Stomach (tissue), 9 donors: ENCODE results near the gene COPE. TPM values are rescaled to one million over a fixed set of nuclear protein-coding genes. Genes with fewer than 3 reads are reported as not detected.
"Not testable (repeated sequence)": the region's sequence is repeated elsewhere in the genome, so short reads cannot be mapped to it uniquely, and the experiment has no call there.

ENCODE experiments used
- DNase-seq, 2 donors: peaks; one replicate each; pipeline versions ENCODE4 v3.0.0 to v3.0.0-alpha.2; 2013 to 2019
- H3K27ac ChIP-seq, 5 donors: fragments of 200-600 bp in 4 of 5; sonication (generic) in 4 of 5; one replicate each; pipeline ENCODE4 v1.5.1; 2013 to 2019; ENCODE audit warnings: mild to moderate bottlenecking in 1 of 5, moderate library complexity in 1 of 5
- H3K27me3 ChIP-seq, 3 donors: fragments of 200-600 bp; sonication (generic); one replicate each; pipeline ENCODE4 v1.5.1; 2017 to 2019; ENCODE audit warnings: mixed run types in 1 of 3
- H3K36me3 ChIP-seq, 4 donors: fragments of 200-600 bp; sonication (generic); 1 replicate in 3 of 4; 2 replicates in 1 of 4; pipeline ENCODE4 v1.5.1; 2016 to 2019
- H3K4me1 ChIP-seq, 4 donors: fragments of 200-600 bp; sonication (generic); one replicate each; pipeline ENCODE4 v1.5.1; 2016 to 2019
- H3K4me3 ChIP-seq, 4 donors: fragments of 200-600 bp; sonication (generic) in 3 of 4; one replicate each; pipeline ENCODE4 v1.5.1; 2016 to 2019; ENCODE audit warnings: mild to moderate bottlenecking in 1 of 4
- H3K9me3 ChIP-seq, 4 donors: fragments of 200-600 bp; sonication (generic); one replicate each; pipeline ENCODE4 v1.5.1; 2016 to 2019
- EP300 ChIP-seq: sonication (generic); formaldehyde crosslinking; IDR thresholded peaks from one replicate; pipeline ENCODE4 v1.6.1; 2017; ENCODE audit warnings: antibody characterized with exemption
- POLR2A ChIP-seq, 4 donors: fragments of 450-650 bp; IDR thresholded peaks; one replicate each; pipeline ENCODE4 v1.6.1; 2016; ENCODE audit warnings: antibody characterized with exemption in 4 of 4, control low read depth in 2 of 4, mild to moderate bottlenecking in 1 of 4, moderate library complexity in 1 of 4
- POLR2AphosphoS5 ChIP-seq, 3 donors: sonication (generic); formaldehyde crosslinking; IDR thresholded peaks; one replicate each; pipeline ENCODE4 v1.6.1; 2016; ENCODE audit warnings: antibody characterized with exemption in 3 of 3
- WGBS, 5 donors: extraction: QIAGEN DNeasy Blood & Tissue Kit in 3 of 5; methylation state at CpG; one replicate each; pipeline versions ENCODE4 v1.1.5 to v1.1.7; 2013 to 2018; 5-methylcytosine and 5-hydroxymethylcytosine counted together
- intact Hi-C: fragments of 100-400 bp; cut with DNase I; formaldehyde crosslinking; loops from one replicate; pipeline ENCODE4 v1.15.1; 2023; ENCODE audit warnings: low total_unique reads
- polyA plus RNA-seq, 3 donors: library from polyadenylated mRNA; stranded (reverse); fragments of 200-250 nt; gene quantifications; one replicate each; pipeline ENCODE4 v1.2.3, GENCODE V29; 2013
- total RNA-seq, 5 donors: library from RNA; depleted of rRNA; stranded (reverse); fragments of >200 nt; gene quantifications; one replicate each; pipeline versions ENCODE4 v1.1.0 to v1.2.3, GENCODE V29; 2014 to 2016
- TF ChIP-seq, protein P1 (sequence below), 7 experiments: fragments of 450-650 bp in 4 of 7; fragments of 200-600 bp in 3 of 7; sonication (generic) in 3 of 7; IDR thresholded peaks; one replicate each; pipeline ENCODE4 v1.5.1; 2016 to 2019; ENCODE audit warnings: antibody characterized with exemption in 7 of 7, control low read depth in 2 of 7, mild to moderate bottlenecking in 1 of 7
- donor health status: healthy with polysubstance abuse.
- donor health status: Bipolar disorder and iron deficiency.
- donor health status: healthy.

COPE gene
- total and polyA plus RNA-seq, 8 donors: 76.7 to 283 (median 209) TPM

GRCh38 chr19:18964121-18964520, 44.9 kb upstream of the COPE start:
- 90 to 92% (median 91%) methylated on average over 9 of the region's 9 CpGs for WGBS, 5 donors
- peaks cover 0 to 12% (median 4%) of the 10 kb centered on the region in 4 donors for H3K4me1 ChIP-seq
- no peak overlapping the region for H3K4me3 ChIP-seq
- H3K9me3 ChIP-seq: no peaks in the 10 kb centered on the region
- no peaks in the 10 kb centered on the region for H3K36me3 ChIP-seq
- TF ChIP-seq POLR2AphosphoS5 (IDR thresholded peaks at IDR 0.05) (no peak), POLR2A (IDR thresholded peaks at IDR 0.05) (no peak), EP300 (no peak)
- TF ChIP-seq, protein P1, sequence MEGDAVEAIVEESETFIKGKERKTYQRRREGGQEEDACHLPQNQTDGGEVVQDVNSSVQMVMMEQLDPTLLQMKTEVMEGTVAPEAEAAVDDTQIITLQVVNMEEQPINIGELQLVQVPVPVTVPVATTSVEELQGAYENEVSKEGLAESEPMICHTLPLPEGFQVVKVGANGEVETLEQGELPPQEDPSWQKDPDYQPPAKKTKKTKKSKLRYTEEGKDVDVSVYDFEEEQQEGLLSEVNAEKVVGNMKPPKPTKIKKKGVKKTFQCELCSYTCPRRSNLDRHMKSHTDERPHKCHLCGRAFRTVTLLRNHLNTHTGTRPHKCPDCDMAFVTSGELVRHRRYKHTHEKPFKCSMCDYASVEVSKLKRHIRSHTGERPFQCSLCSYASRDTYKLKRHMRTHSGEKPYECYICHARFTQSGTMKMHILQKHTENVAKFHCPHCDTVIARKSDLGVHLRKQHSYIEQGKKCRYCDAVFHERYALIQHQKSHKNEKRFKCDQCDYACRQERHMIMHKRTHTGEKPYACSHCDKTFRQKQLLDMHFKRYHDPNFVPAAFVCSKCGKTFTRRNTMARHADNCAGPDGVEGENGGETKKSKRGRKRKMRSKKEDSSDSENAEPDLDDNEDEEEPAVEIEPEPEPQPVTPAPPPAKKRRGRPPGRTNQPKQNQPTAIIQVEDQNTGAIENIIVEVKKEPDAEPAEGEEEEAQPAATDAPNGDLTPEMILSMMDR (IDR thresholded peaks at IDR 0.05): no peak
- intact Hi-C loops: no loop called here
- no peak overlapping the region for H3K27ac ChIP-seq
- no peak for DNase-seq
- H3K27me3 ChIP-seq: peaks cover 0 to 30% (median 15%) of the 10 kb centered on the region in 3 donors

DNA sequence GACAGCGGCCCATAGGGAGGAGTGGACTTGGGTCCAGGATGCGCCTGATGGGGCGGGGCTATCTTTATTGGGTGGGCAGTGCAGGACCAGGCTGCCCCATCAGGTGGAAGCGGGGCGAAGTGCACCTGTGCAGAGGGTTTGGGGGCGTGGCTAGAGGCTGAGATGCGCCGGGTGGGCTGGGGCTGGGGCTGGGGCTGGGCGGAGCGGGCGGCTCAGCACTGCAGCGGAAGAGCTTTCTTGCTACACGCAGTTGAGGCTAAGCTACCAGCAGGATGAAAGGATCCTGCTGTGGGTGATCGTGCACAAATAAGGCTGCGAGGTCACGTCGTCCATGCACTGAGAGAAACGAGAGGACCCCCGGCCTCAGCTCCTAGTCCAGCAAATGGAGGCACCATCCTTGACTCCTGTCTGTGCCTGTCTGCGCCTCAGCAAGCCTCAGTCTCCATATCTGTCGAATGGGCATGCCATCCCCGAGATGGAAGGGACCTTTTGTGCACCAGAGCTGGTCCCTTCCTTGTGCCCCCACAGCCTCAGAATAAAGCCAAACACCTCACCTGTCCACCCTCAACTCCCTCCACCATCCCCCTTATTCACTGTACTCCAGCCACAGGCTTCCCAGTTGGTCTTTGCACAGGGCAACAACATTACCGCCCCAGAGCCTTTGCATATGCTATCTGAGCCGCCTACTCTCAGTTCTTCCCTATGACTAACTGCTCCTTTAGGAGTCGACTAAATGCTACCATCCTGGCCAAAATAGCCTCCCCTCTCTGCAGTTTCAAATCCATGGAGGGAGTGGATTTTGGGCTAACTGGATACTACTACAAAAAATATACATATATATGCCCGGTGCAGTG, 42.8 kb upstream of the COPE start:
- DNase-seq: peak in 1 of 2 donors; percentile 23
- H3K9me3 ChIP-seq: no peaks in the 10 kb centered on the region
- WGBS, 5 donors: 24 to 39% (median 29%) methylated on average over 17 to 26 of the region's 26 CpGs
- intact Hi-C loops: no loop called here
- no peaks in the 10 kb centered on the region for H3K36me3 ChIP-seq
- TF ChIP-seq POLR2A (IDR thresholded peaks at IDR 0.05) (no peak), EP300 (no peak)
- no peak overlapping the region for H3K27ac ChIP-seq
- peaks cover 0 to 7% (median 2%) of the 10 kb centered on the region in 4 donors for H3K4me1 ChIP-seq
- peaks cover 0 to 30% (median 15%) of the 10 kb centered on the region in 3 donors for H3K27me3 ChIP-seq
- H3K4me3 ChIP-seq: no peak overlapping the region

DNA sequence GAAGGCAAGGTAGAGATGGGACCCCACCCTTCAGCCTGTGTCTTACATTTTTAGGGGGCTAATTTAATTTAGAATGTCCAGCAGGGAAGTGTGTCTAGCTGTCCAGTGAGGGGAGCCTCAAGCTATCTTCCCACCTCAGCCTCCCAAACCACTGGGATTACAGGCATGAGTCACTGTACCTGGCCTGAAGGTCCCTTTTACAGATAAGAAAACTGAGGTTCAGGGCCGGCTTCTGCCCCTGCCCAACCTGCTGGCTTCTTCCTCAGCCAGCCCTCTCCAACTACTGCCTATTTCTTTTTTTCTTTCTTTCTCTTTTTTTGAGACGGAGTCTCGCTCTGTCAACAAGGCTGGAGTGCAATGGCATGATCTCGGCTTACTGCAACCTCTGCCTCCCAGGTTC, 41.2 kb upstream of the COPE start:
- WGBS, 5 donors: 77 to 86% (median 82%) methylated on average over 4 of the region's 4 CpGs
- H3K9me3 ChIP-seq: no peaks in the 10 kb centered on the region
- H3K27ac ChIP-seq: no peak overlapping the region
- H3K4me3 ChIP-seq: no peak overlapping the region
- no peaks in the 10 kb centered on the region for H3K36me3 ChIP-seq
- peaks cover 0 to 30% (median 15%) of the 10 kb centered on the region in 3 donors for H3K27me3 ChIP-seq
- intact Hi-C loops: no loop called here
- TF ChIP-seq, protein P1 (IDR thresholded peaks at IDR 0.05): no peak
- TF ChIP-seq EP300 (no peak), POLR2AphosphoS5 (IDR thresholded peaks at IDR 0.05) (no peak), POLR2A (IDR thresholded peaks at IDR 0.05) (no peak)
- H3K4me1 ChIP-seq: peaks cover 0 to 7% (median 2%) of the 10 kb centered on the region in 4 donors
- no peak for DNase-seq

DNA sequence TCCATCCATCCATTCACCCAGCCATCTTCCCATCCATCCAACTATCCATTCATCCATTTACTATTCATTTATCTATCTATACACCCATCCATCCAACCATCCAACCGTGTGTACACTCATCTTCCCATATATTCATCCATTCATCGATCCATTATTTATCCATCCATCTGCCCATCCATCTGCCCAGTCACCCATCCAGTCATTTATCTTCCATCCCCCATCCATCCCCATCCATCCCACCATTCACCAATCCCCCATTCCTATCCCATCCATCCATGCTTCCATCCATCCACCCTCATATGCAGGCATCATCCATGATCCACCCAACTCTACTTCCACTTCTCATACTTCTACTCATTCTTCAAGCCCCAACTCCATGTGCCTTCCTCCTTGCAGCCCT, 35.9 kb upstream of the COPE start:
- Histone ChIP-seq H3K4me3 (no peak overlapping the region), H3K9me3 (no peaks in the 10 kb centered on the region), H3K27me3 (no peaks in the 10 kb centered on the region), H3K36me3 (no peaks in the 10 kb centered on the region), H3K27ac (no peak overlapping the region), H3K4me1 (no peaks in the 10 kb centered on the region)
- intact Hi-C loops: no loop called here
- 88 to 98% (median 97%) methylated on average over 2 of the region's 2 CpGs for WGBS, 5 donors
- DNase-seq: no peak
- TF ChIP-seq, protein P1 (IDR thresholded peaks at IDR 0.05): no peak
- TF ChIP-seq POLR2A (IDR thresholded peaks at IDR 0.05): no peak
- no peak for TF ChIP-seq EP300
- no peak for TF ChIP-seq POLR2AphosphoS5 (IDR thresholded peaks at IDR 0.05)

DNA sequence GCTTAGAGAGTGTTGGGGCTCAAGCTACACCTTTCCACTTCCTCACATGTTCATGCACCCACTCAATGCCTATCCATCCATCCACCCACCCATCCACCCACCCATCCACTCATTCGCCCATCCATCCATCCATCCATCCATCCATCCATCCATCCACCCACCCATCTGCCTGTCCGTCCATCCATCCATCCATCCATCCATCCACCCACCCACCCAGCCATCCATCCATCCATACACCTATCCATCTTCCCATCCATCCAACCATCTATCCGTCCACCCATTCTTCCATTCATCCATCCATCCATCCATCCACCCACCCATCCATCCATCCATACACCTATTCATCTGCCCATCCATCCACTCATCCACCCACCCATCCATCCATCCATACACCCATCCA, 34.9 kb upstream of the COPE start:
- H3K27ac ChIP-seq: no peak overlapping the region
- no peaks in the 10 kb centered on the region for H3K4me1 ChIP-seq
- no peak overlapping the region for H3K4me3 ChIP-seq
- DNase-seq: no peak
- 80 to 95% (median 84%) methylated on average over 3 of the region's 3 CpGs for WGBS, 5 donors
- no peaks in the 10 kb centered on the region for H3K27me3 ChIP-seq
- intact Hi-C loops: no loop called here
- H3K9me3 ChIP-seq: no peaks in the 10 kb centered on the region
- H3K36me3 ChIP-seq: no peaks in the 10 kb centered on the region
- TF ChIP-seq, protein P1 (IDR thresholded peaks at IDR 0.05): no peak
- TF ChIP-seq EP300: no peak
- no peak for TF ChIP-seq POLR2AphosphoS5 (IDR thresholded peaks at IDR 0.05)
- no peak for TF ChIP-seq POLR2A (IDR thresholded peaks at IDR 0.05)

- H3K4me1 ChIP-seq, intact Hi-C loops, H3K36me3 ChIP-seq, DNase-seq, H3K27me3 ChIP-seq, H3K9me3 ChIP-seq, H3K4me3 ChIP-seq, H3K27ac ChIP-seq: not testable (repeated sequence)
- WGBS, 5 donors: 53 to 61% (median 58%) methylated on average over 17 of the region's 17 CpGs
These were observed 33.3 kb upstream of the COPE start for GRCh38 chr19:18952364-18953003.
